Activated CD8-positive, alpha-beta memory T cell treated with anti-CD3 and anti-CD28 coated beads, Interleukin-2, amount 50 U/mL, for 1 hour (primary cell): Measurements from ENCODE around the gene CSHL1.
"Not testable (repeated sequence)": the region's sequence is repeated elsewhere in the genome, so short reads cannot be mapped to it uniquely, and the experiment has no call there.

ENCODE experiments used
- DNase-seq: peaks from one replicate; pipeline ENCODE4 v3.0.0-alpha.2; 2020; ENCODE audit errors: extremely low read depth

Gene CSHL1

DNA sequence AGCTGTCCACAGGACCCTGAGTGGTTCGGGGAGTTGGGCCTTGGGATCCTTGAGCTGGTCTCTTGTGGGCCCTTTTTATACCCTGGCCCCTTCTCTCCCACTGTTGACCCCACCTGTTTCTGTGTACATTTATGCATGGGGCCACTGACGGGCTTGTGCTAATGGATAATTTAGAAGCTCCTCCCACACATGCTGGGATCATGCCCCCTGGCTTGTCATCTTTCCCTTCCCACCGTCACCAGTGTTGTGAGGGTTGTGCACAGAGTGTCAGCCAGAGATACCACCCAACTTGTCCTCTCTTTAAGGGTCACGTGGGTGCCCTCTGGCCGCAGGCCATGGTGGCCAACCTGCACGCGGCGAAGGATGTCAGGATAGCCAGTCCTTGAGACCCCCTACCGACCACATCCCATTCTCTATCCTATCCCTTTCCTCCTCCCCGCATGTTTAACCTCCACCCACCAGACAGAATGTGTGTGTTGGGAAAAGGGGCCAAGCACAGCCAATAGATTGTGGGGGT lies 7.8 kb upstream of the CSHL1 start, which contains the start of gene GH1:
TSS of gene GH1 (minus strand) at position 51 of the 517 bp plus-strand sequence. CDS start 63 bp downstream, outside the sequence.
- DNase-seq: not testable (repeated sequence)

DNA sequence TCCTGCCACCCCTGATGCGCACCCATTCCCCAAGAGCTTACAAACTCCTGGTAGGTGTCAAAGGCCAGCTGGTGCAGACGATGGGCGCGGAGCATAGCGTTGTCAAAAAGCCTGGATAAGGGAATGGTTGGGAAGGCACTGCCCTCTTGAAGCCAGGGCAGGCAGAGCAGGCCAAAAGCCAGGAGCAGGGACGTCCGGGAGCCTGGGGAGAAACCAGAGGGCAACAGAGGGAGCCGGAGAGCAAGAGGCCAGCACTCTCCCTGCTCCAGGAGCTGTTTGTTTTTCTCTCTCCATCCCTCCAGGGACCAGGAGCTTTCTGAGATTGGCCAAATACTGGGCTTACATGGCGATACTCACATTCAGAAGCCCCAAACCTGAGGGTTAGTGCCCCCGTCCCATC lies 7.2 kb upstream of the CSHL1 start:
- DNase-seq: no peak

DNA sequence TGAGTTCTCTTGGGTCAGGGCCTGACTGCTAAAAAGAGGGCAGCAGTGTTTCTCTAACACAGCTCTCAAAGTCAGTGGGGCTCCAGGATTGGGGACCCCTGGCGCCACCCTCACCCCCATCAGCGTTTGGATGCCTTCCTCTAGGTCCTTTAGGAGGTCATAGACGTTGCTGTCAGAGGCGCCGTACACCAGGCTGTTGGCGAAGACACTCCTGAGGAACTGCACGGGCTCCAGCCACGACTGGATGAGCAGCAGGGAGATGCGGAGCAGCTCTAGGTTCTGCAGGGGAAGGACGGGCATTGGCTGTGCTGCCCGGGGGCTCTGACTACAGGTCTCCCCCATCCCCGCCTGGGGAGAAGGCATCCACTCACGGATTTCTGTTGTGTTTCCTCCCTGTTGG lies 6.6 kb upstream of the CSHL1 start:
- DNase-seq: no peak

DNA sequence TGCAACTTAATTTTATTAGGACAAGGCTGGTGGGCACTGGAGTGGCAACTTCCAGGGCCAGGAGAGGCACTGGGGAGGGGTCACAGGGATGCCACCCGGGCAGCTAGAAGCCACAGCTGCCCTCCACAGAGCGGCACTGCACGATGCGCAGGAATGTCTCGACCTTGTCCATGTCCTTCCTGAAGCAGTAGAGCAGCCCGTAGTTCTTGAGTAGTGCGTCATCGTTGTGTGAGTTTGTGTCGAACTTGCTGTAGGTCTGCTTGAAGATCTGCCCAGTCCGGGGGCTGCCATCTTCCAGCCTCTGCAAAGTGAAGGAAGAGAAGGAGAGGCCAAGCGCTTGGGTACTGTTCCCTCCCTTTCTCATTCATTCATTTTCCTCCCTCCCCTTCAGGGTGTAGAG lies 6.1 kb upstream of the CSHL1 start:
- DNase-seq: not testable (repeated sequence)

DNA sequence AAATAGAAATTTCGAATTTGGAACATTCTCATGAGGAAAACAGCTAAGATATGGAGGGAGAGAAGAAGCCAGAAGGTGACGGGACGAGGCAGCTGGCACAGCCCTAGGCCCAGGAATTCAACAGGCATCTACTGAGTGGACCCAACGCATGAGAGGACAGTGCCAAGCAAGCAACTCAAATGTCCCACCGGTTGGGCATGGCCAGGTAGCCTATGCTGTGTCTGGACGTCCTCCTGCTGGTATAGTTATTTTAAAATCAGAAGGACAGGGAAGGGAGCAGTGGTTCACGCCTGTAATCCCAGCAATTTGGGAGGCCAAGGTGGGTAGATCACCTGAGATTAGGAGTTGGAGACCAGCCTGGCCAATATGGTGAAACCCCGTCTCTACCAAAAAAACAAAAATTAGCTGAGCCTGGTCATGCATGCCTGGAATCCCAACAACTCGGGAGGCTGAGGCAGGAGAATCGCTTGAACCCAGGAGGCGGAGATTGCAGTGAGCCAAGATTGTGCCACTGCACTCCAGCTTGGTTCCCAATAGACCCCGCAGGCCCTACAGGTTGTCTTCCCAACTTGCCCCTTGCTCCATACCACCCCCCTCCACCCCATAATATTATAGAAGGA lies 5.6 kb upstream of the CSHL1 start:
- DNase-seq: no peak

DNA sequence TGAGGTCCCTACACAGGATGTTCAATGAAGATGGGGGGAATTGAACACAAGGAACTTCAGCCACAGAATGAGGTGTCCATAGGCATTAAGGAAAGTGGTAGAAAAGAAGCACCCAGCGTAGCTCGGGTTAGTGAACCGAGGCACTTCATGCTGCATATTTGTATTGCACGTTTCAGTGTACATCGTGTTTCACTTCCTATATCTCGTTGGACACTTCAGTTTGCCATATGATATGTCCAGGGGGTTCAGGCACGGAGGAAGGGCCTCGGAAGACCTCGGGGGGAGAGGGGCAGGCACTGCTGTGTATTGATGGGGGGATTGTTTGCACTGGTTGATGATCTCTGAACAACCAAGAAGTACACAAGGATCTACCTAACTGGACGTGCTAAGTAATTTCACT lies 4.7 kb upstream of the CSHL1 start:
- not testable (repeated sequence) for DNase-seq

DNA sequence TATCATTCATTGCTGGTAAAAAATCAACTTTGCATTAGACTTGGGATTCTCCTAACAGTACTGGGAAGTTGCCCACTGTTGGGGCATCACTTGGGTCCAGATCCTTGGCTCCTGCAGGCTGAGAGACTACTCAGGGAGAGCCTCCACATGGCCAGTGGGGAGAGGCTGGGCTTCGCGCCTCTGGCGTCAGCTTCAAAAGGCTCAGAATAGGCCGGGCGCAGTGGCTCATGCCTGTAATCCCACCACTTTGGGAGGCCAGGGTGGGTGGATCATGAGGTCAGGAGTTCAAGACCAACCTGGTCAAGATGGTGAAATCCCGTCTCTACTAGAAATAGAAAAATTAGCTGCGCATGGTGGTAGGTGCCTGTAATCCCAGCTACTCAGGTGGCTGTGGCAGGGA lies 3.4 kb upstream of the CSHL1 start:
- no peak for DNase-seq

DNA sequence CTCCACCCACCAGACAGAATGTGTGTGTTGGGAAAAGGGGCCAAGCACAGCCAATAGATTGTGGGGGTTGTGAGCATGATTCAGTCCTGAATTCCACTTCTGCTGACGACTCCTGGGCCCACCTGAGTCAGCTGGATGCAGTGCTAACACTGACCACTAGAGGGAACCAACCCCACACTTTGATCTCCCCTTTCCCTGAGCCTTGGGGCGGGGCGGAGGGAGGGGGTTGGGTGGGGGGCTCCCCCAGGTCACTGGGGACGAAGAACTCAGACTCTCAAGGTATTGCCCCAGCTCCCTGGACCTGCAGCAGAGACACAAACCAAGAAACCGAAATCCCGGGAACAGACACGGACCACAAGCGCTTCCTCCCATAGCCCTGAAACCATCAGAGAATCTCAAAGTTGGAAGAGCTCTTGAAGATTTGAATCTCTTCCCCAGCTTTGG lies 621 bp upstream of the CSHL1 start:
- DNase-seq: no peak

DNA sequence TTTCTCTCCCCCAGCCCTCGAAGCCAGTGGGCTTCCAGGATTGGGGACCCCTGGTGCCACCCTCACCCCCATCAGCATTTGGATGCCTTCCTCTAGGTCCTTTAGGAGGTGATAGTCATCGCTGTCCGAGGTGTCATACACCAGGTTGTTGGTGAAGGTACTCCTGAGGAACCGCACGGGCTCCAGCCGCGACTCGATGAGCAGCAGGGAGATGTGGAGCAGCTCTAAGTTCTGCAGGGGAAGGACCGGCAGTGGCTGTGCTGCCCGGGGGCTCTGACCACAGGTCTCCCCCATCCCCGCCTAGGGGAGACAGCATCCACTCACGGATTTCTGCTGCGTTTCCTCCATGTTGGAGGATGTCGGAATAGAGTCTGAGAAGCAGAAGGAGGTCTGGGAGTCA lies 962 bp downstream of the CSHL1 start:
- DNase-seq: no peak

DNA sequence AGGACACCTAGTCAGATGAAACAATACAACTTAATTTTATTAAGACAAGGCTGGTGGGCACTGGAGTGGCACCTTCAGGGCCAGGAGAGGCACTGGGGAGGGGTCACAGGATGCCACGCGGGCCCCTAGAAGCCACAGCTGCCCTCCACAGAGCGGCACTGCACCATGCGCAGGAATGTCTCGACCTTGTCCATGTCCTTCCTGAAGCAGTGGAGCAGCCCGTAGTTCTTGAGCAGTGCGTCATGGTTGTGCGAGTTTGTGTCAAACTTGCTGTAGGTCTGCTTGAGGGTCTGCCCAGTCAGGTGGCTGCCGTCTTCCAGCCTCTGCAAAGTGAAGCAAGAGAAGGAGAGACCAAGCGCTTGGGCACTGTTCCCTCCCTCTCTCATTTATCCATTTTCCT lies 1.5 kb downstream of the CSHL1 start:
- not testable (repeated sequence) for DNase-seq

DNA sequence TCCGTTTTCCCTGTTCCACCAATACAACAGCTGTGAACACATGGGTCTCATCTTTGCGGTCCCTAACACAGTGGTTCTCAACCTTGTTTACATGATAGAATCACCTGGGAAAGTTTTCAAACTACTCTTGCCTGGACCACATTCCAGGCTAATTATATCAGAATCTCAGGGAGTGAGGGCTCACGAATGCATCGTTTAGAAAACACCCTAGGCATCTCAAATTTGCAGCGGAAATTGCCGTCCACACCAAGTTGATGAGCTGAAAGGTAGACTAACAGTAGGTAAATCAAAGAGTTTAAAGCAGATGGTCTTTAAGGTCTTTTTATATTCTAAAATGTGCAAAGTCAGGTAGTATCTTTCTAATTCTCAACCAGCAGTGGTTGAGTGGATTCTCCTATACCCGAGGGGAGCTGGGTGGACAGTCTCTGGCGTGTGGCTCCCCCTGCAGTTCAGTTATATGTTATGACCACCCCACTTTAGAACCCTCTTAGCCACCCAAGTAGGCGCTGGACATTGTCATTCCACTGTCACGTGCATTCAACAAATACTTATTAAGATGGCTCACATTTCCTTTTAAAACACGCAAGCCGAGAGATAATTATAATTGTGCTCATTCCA lies 3.8 kb downstream of the CSHL1 start:
- DNase-seq: not testable (repeated sequence)

DNA sequence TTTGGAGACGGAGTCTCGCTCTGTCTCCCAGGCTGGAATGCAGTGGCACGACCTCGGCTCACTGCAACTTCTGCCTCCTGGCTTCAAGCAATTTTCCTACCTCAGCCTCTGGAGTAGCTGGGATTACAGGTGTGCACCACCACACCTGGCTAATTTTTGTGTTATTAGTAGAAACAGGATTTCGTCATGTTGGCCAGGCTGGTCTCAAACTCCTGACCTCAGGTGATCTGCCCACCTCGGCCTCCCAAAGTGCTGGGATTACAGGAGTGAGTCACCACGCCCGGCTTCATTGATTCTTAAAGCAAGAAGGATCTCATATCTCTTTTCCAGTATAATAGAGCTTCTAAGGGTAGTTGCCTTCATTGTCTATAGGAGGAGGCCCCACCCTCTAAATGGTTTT lies 6.3 kb downstream of the CSHL1 start:
- not testable (repeated sequence) for DNase-seq

DNA sequence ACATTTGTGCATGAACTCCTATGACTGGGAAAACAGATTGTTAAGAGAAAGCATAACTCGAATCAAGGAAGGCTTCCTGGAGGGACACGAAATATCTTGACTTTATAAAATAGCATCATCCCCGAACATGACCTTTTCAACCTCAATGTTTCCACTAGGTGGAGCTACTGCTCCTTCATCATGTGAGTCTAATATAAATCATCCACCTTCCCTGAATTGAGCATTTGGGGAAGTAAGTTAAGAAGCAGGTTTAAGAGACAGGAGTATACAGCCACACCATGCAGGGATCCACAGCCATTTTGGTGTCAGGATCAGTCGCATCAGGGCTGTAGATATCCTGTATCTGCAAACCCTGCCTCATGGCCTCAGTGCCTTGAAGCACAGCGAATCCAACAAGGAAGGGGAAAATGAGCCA lies 7.3 kb downstream of the CSHL1 start:
- not testable (repeated sequence) for DNase-seq

DNA sequence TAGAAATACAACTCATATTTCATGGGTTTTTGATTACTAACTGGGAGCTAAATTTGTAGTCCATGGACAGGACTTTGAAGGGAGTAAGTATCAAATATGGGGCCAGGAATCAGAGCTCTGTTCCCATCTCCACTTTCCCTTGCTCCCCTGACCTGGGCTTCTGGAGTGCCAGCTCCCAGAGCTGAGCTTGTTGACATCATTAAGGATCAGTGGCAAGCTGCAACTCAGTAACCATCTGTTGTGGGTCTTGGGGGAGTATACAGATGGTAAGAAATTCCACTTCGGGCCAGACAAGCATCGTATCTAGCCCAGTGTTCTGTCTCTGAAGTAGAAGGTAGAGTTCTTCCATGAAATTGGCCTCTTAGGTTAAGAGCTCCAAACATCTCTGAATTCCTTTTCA lies 9.1 kb downstream of the CSHL1 start:
- not testable (repeated sequence) for DNase-seq

DNA sequence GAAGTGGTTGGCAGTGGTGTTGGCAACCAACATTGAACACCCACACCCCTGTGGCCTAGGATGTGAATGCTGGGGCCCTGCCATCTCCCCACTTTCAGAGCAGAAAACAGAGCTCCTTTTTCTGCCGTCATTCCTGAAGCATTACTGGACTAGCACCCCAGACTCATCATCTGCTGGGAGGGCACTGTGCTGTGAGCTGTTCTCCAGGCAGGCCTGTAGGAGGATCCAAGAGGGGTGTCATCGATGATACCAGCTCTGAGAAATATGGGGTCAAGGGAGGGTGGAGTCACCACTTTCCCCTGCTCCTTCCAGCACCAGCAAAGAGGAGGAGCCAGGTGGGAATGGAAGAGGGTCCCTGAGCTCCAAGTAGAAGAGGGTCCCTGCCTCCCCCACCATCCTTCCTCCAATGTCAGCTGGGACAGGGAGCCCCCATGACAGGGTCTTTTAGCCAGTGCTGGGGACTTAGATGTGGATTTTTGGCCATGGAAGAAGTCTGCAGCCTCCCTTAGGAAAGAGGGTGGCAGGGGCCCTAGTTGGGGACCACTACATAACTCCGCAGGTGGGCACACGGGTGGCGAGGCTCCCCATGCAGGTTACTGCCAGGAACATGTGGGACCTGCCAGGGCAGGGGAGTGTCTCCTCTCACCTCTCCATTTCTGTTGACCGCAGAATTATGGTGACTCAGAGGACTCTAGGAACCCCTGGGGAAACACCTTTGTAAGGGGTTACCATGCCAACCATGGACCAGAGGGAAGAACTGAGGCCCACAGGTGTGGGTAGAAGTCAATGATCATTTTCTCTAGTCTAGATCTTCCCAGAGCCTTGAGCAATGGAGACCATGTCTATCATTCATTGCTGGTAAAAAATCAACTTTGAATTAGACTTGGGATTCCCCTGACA lies 11.9 kb downstream of the CSHL1 start:
- not testable (repeated sequence) for DNase-seq

DNA sequence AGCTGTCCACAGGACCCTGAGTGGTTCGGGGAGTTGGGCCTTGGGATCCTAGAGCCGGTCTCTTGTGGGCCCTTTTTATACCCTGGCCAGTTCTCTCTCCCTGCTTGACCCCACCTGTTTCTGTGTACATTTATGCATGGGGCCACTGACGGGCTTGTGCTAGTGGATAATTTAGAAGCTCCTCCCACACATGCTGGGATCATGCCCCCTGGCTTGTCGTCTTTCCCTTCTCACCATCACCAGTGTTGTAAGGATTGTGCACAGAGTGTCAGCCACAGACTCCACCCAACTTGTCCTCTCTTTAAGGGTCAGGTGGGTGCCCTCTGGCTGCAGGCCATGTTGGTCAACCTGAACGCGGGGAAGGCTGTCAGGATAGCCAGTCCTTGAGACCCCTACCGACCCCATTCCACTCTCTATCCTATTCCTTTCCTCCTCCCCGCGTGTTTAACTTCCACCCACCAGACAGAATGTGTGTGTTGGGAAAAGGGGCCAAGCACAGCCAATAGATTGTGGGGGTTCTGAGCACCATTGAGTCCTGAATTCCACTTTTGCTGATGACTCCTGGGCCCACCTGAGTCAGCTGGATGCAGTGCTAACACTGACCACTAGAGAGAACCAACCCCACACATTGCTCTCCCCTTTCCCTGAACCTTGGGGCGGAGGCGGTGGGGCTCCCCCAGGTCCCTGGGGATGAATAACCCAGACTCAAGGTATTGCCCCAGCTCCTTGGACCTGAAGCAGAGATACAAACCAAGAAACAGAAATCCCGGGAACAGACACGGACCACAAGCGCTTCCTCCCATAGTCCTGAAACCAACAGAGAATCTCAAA lies 14.3 kb downstream of the CSHL1 start, which contains the start of gene CSH1:
TSS of gene CSH1 (minus strand) at position 51 of the 831 bp plus-strand sequence. CDS start 63 bp downstream, outside the sequence.
- DNase-seq: not testable (repeated sequence)

DNA sequence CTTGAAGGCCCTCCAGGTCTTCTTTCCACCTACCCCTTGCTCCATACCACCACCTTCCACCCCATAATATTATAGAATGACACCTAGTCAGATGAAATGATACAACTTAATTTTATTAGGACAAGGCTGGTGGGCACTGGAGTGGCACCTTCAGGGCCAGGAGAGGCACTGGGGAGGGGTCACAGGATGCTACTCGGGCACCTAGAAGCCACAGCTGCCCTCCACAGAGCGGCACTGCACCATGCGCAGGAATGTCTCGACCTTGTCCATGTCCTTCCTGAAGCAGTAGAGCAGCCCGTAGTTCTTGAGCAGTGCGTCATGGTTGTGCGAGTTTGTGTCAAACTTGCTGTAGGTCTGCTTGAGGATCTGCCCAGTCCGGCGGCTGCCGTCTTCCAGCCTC lies 16.2 kb downstream of the CSHL1 start:
- not testable (repeated sequence) for DNase-seq

DNA sequence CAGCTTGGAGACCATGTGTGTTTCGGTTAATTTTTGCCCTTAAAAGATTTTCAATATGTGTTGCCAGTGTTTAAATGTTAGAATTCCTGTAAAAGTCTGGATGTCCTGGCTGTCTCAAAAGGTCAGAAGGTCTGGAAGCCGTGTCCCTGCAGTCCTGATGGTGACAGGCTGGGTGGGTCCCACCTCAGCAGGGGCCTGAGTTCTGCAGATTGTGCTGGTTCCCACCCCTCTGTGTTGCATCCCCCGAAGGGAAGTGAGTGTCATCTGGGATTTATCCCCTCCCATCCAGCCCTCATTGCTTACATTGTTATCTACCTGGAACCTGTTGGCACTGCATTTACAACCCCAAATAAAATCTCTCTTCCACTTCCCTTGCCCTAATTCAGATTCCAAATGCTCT lies 17.0 kb downstream of the CSHL1 start:
- DNase-seq: not testable (repeated sequence)

DNA sequence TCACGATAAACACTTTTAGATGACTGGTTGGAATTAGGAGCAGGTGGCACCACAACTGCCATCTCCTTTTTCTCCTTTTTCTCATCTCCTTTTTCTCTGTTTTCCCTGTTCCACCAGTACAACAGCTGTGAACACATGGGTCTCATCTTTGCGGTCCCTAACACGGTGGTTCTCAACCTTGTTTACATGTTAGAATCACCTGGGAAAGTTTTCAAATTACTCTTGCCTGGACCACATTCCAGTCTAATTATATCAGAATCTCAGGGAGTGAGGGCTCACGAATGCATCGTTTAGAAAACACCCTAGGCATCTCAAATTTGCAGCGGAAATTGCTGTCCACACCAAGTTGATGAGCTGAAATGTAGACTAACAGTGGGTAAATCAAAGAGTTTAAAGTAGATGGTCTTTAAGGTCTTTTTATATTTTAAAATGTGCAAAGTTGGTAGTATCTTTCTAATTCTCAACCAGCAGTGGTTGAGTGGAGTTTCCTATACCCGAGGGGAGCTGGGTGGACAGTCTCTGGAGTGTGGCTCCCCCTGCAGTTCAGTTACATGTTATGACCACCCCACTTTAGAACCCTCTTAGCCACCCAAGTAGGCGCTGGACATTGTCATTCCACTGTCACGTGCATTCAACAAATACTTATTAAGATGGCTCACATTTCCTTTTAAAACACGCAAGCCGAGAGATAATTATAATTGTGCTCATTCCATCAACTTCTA lies 18.6 kb downstream of the CSHL1 start:
- DNase-seq: not testable (repeated sequence)

DNA sequence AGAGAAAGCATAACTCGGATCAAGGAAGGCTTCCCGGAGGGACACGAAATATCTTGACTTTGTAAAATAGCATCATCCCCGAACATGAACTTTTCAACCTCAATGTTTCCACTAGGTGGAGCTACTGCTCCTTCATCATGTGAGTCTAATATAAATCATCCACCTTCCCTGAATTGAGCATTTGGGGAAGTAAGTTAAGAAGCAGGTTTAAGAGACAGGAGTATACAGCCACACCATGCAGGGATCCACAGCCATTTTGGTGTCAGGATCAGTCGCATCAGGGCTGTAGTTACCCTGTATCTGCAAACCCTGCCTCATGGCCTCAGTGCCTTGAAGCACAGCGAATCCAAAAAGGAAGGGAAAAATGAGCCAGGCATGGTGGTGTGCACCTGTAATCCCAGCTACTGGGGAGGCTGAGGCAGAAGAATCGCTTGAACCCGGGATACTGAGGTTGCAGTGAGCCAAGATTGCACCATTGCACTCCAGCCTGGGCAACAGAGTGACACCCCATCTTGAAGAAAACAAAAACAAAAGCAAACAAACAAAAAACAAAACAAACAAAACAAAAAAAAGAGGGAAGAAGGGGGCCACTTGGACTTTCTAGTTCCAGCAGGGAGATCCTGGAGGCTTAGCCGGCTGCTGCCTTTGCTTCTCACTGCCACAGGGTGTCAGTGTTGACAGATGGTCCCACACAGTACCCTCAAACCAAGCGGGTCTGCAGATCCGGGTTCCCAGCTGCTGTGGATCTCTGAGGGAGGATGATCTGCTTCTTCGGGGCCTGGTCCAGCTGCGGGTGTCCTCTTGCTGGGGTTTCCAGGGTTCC lies 21.8 kb downstream of the CSHL1 start:
- DNase-seq: not testable (repeated sequence)
